Mesenchymal stem cell (in vitro differentiated cells and primary cell): ENCODE data around the gene CFAP300.

Experiments used
- DNase-seq: peaks from one replicate; pipeline ENCODE4 v3.0.0-alpha.2; 2013
- H2AFZ ChIP-seq: one replicate; pipeline ENCODE4 v1.6.1; 2013; ENCODE audit warnings: low read depth, mild to moderate bottlenecking, control low read depth, inconsistent platforms, low read length, moderate library complexity
- H2AK5ac ChIP-seq: 2 replicates; pipeline ENCODE4 v1.6.1; 2013; ENCODE audit warnings: low read length, moderate library complexity, mild to moderate bottlenecking, inconsistent platforms; ENCODE audit not compliant: severe bottlenecking
- H2BK120ac ChIP-seq: one replicate; pipeline ENCODE4 v1.6.1; 2013; ENCODE audit warnings: low read depth, mild to moderate bottlenecking, inconsistent platforms, low read length, moderate library complexity
- H2BK12ac ChIP-seq, 2 experiments: one replicate each; pipeline ENCODE4 v1.6.1; 2013; ENCODE audit warnings: inconsistent platforms in 2 of 2, low read length in 2 of 2, mild to moderate bottlenecking in 2 of 2, moderate library complexity in 2 of 2, control low read depth in 1 of 2
- H2BK15ac ChIP-seq: one replicate; pipeline ENCODE4 v1.6.1; 2013; ENCODE audit warnings: mild to moderate bottlenecking, low read depth, inconsistent platforms; ENCODE audit not compliant: poor library complexity, severe bottlenecking
- H2BK5ac ChIP-seq: 2 replicates; pipeline ENCODE4 v1.6.1; 2013; ENCODE audit warnings: low read depth, mild to moderate bottlenecking, low read length, control low read depth, inconsistent platforms; ENCODE audit not compliant: poor library complexity, severe bottlenecking
- H3K14ac ChIP-seq, 2 experiments: one replicate each; pipeline ENCODE4 v1.6.1; 2013; ENCODE audit warnings: inconsistent platforms in 2 of 2, low read length in 2 of 2, control low read depth in 1 of 2, mild to moderate bottlenecking in 1 of 2, moderate library complexity in 1 of 2
- H3K18ac ChIP-seq, 2 experiments: one replicate each; pipeline ENCODE4 v1.6.1; 2013; ENCODE audit warnings: inconsistent platforms in 2 of 2, low read length in 2 of 2, control low read depth in 1 of 2, low read depth in 1 of 2, mild to moderate bottlenecking in 1 of 2
- H3K23ac ChIP-seq, 2 experiments: one replicate each; pipeline ENCODE4 v1.6.1; 2013; ENCODE audit warnings: inconsistent platforms in 2 of 2, low read length in 2 of 2, mild to moderate bottlenecking in 2 of 2, moderate library complexity in 2 of 2, control low read depth in 1 of 2
- H3K27ac ChIP-seq: 2 replicates; pipeline ENCODE4 v1.5.1; 2013; ENCODE audit warnings: mild to moderate bottlenecking, moderate library complexity, low read length, control low read depth, inconsistent platforms; ENCODE audit not compliant: poor library complexity, severe bottlenecking
- H3K27me3 ChIP-seq, 2 experiments: 2 replicates each; pipeline versions ENCODE4 v1.6.1 to v1.7.0; 2013; ENCODE audit warnings: low read length in 2 of 2, mild to moderate bottlenecking in 2 of 2, moderate library complexity in 2 of 2, control low read depth in 1 of 2, inconsistent platforms in 1 of 2; ENCODE audit not compliant: control insufficient read depth in 1 of 2, insufficient read depth in 1 of 2
- H3K36me3 ChIP-seq, 2 experiments: 2 replicates each; pipeline versions ENCODE4 v1.6.1 to v1.7.0; 2013; ENCODE audit warnings: low read length in 2 of 2, control low read depth in 1 of 2, inconsistent platforms in 1 of 2, low read depth in 1 of 2, mild to moderate bottlenecking in 1 of 2; ENCODE audit not compliant: insufficient read depth in 2 of 2, control insufficient read depth in 1 of 2
- H3K4ac ChIP-seq, 2 experiments: one replicate each; pipeline ENCODE4 v1.6.1; 2013; ENCODE audit warnings: inconsistent platforms in 2 of 2, low read length in 2 of 2, mild to moderate bottlenecking in 2 of 2, moderate library complexity in 2 of 2, control low read depth in 1 of 2, low read depth in 1 of 2
- H3K4me1 ChIP-seq: 2 replicates; pipeline ENCODE4 v1.6.1; 2013; ENCODE audit warnings: low read depth, low read length, control low read depth; ENCODE audit not compliant: control insufficient read depth, insufficient read depth
- H3K4me2 ChIP-seq: 2 replicates; pipeline ENCODE4 v1.6.1; 2013; ENCODE audit warnings: low read length, mild to moderate bottlenecking, inconsistent platforms; ENCODE audit not compliant: poor library complexity, severe bottlenecking
- H3K4me3 ChIP-seq, 2 experiments: 2 replicates each; pipeline versions ENCODE4 v1.5.1 to v1.7.0; 2013; ENCODE audit warnings: low read length in 2 of 2, mild to moderate bottlenecking in 2 of 2, control low read depth in 1 of 2, low read depth in 1 of 2; ENCODE audit not compliant: insufficient read depth in 1 of 2
- H3K79me1 ChIP-seq: replicated peaks from 2 replicates; pipeline ENCODE4 v1.6.1; 2013; ENCODE audit warnings: mild to moderate bottlenecking, control low read depth, low read length, inconsistent platforms; ENCODE audit not compliant: poor library complexity, severe bottlenecking
- H3K9ac ChIP-seq: 2 replicates; pipeline ENCODE4 v1.7.0; 2013; ENCODE audit warnings: mild to moderate bottlenecking, low read length, moderate library complexity
- H3K9me3 ChIP-seq: 2 replicates; pipeline ENCODE4 v1.7.0; 2013; ENCODE audit warnings: mild to moderate bottlenecking, low read length; ENCODE audit not compliant: control insufficient read depth
- H4K8ac ChIP-seq: one replicate; pipeline ENCODE4 v1.6.1; 2013; ENCODE audit warnings: inconsistent platforms, mild to moderate bottlenecking, low read length, moderate library complexity
- H4K91ac ChIP-seq: one replicate; pipeline ENCODE4 v1.6.1; 2013; ENCODE audit warnings: mild to moderate bottlenecking, low read length, inconsistent platforms
- WGBS: methylation state at CpG from one replicate; pipeline ENCODE4 v1.1.7; 2013; ENCODE audit warnings: mixed read lengths; 5-methylcytosine and 5-hydroxymethylcytosine counted together

Gene CFAP300

DNA sequence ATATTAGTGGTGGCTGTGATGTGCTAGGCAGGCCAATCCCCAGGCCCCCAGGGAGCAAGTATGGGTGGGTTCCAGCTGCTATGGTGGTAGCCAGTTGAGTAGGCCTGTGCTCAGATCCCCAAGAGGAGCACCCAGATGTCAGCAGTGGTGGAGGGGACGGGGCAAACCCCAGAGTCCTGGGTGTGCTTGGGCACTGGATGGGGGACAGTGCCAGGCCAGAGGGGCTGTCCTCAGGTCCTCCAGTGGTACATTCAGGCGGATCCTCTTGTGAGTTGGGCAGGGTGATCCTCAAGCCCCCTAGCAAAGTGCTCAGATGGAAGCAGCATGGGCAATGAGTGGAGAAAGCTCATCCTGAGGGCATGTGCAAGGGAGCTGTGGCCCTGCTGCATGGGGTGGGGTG, 26.0 kb downstream of the CFAP300 start:
- peaks cover 39% of the 10 kb centered on the region for H3K9me3 ChIP-seq
- no peak overlapping the region for H2AFZ ChIP-seq
- no peak overlapping the region for H3K4me3 ChIP-seq
- no peak for DNase-seq
- H2BK120ac ChIP-seq, result no peak overlapping the region
- no peak overlapping the region for H3K4me2 ChIP-seq
- H3K9ac ChIP-seq, result no peak overlapping the region
- no peak overlapping the region for H3K14ac ChIP-seq
- peaks cover 3 to 10% of the 10 kb centered on the region in 2 experiments for H3K36me3 ChIP-seq
- H2BK5ac ChIP-seq, result no peak overlapping the region
- no peak overlapping the region for H2AK5ac ChIP-seq
- H3K18ac ChIP-seq, result no peak overlapping the region
- no peak overlapping the region for H3K4ac ChIP-seq
- no peaks in the 10 kb centered on the region for H3K4me1 ChIP-seq
- H3K79me1 ChIP-seq, result no peaks in the 10 kb centered on the region
- no peak overlapping the region for H4K8ac ChIP-seq
- no peak overlapping the region for H2BK12ac ChIP-seq
- no peak overlapping the region for H3K23ac ChIP-seq
- H3K27ac ChIP-seq, result no peak overlapping the region
- no peak overlapping the region for H4K91ac ChIP-seq
- H2BK15ac ChIP-seq, result no peak overlapping the region
- WGBS, result 91% methylated on average over 2 of the region's 2 CpGs
- no peaks in the 10 kb centered on the region for H3K27me3 ChIP-seq

DNA sequence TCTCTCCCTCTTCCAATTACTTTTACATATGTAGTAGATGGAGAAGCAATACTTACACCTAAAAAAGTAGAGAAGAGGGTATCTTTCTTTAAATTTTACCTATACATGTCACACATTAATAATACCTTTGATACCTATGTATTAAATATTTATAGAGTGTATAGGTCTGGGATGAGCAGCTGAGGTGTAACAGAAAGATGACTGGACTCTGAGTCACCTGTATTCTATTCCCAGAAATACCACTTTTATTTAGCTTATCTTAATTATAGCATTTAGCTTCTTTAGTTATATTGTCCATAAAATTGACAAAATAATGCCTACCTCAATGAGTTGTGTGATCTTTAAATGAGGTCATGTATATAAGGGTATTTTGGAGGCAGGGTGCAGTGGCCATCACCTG, 32.4 kb downstream of the CFAP300 start:
- no peak overlapping the region for H2BK15ac ChIP-seq
- no peak overlapping the region for H3K18ac ChIP-seq
- peaks cover 0 to 6% of the 10 kb centered on the region in 2 experiments for H3K36me3 ChIP-seq
- no peak overlapping the region for H4K91ac ChIP-seq
- H3K14ac ChIP-seq, result no peak overlapping the region
- no peaks in the 10 kb centered on the region for H3K4me1 ChIP-seq
- H3K9me3 ChIP-seq, result peaks cover 3% of the 10 kb centered on the region
- H2BK5ac ChIP-seq, result no peak overlapping the region
- H3K4me2 ChIP-seq, result no peak overlapping the region
- H3K4me3 ChIP-seq, result no peak overlapping the region
- H4K8ac ChIP-seq, result no peak overlapping the region
- H3K23ac ChIP-seq, result no peak overlapping the region
- no peak overlapping the region for H2BK12ac ChIP-seq
- H2AFZ ChIP-seq, result no peak overlapping the region
- no peak for DNase-seq
- H3K9ac ChIP-seq, result no peak overlapping the region
- no peaks in the 10 kb centered on the region for H3K79me1 ChIP-seq
- no peaks in the 10 kb centered on the region for H3K27me3 ChIP-seq
- no peak overlapping the region for H3K27ac ChIP-seq
- H3K4ac ChIP-seq, result no peak overlapping the region
- H2BK120ac ChIP-seq, result no peak overlapping the region
- H2AK5ac ChIP-seq, result no peak overlapping the region

DNA sequence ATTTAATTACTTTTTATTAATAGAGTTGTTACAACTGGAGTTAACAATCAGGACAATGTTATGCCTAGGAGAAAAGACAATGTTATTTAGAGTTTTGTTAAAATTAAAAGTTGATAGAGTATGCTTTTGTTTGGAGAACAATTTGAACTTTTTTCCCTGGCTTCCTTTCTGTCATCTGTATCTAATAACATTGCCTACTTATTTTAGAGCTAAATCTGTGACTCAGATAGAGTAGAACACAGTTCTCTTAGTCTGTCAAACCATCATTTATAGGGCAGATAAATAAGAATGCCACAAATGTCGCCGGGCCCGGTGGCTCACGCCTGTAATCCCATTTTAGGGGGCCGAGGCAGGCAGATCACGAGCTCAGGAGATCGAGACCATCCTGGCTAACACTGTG, 34.1 kb downstream of the CFAP300 start:
- Histone ChIP-seq H3K9me3 (no peaks in the 10 kb centered on the region), H3K4ac (no peak overlapping the region), H2BK15ac (no peak overlapping the region), H4K8ac (no peak overlapping the region), H3K9ac (no peak overlapping the region), H2AK5ac (no peak overlapping the region), H2BK12ac (no peak overlapping the region), H3K27me3 (no peaks in the 10 kb centered on the region), H3K23ac (no peak overlapping the region), H3K14ac (no peak overlapping the region), H3K4me3 (no peak overlapping the region), H4K91ac (no peak overlapping the region), H3K36me3 (no peaks in the 10 kb centered on the region), H3K18ac (no peak overlapping the region), H2BK5ac (no peak overlapping the region), H3K79me1 (no peaks in the 10 kb centered on the region), H3K4me1 (peaks cover 3% of the 10 kb centered on the region), H2AFZ (no peak overlapping the region), H3K4me2 (no peak overlapping the region), H2BK120ac (no peak overlapping the region), H3K27ac (no peak overlapping the region)
- WGBS, result 96% methylated on average over 6 of the region's 7 CpGs
- DNase-seq, result no peak

DNA sequence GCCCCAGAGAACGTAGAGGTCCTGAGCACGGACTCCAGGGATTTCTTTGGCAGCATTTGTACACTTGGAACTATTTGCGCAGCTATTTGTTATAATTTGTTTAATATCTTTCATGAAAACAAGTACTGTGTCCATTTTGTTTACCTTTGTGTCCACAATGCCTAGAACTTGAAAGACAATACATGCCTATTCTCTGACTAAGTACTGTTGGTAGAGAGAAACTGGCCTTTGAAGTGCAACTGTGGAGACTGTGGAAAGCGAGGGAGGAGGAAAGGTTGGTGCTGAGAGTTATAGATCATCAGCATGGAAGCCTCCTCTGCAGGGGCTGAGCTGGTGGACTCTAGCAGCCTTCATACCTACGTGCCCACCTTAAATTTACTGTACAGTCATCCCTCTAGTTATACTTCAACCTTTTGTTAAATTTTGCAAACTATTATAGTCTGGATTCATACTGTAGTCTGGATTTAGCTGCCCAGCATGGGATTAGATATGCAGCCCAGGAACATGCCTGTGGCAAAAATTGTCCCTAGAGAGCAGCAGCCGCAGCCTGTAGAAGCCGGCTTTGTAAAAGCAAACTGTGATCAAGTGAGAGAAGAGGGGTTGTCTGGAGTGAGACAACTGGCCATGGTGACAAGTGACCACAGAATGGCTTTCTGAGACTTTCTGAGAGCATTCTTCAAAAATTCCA, 38.8 kb downstream of the CFAP300 start:
- Histone ChIP-seq H3K23ac (no peak overlapping the region), H3K4me1 (peaks cover 3% of the 10 kb centered on the region), H3K14ac (no peak overlapping the region), H3K27me3 (no peaks in the 10 kb centered on the region), H3K4me2 (no peak overlapping the region), H3K79me1 (no peaks in the 10 kb centered on the region), H2BK12ac (no peak overlapping the region), H2AK5ac (no peak overlapping the region), H2BK120ac (no peak overlapping the region), H3K9ac (no peak overlapping the region), H4K91ac (no peak overlapping the region), H4K8ac (no peak overlapping the region), H2BK15ac (no peak overlapping the region), H3K36me3 (no peaks in the 10 kb centered on the region), H2AFZ (no peak overlapping the region), H3K27ac (no peak overlapping the region), H3K4ac (peak overlapping the region in 1 of 2 experiments; percentile 49), H3K4me3 (no peak overlapping the region), H2BK5ac (no peak overlapping the region), H3K18ac (no peak overlapping the region), H3K9me3 (no peaks in the 10 kb centered on the region)
- peak; percentile 42 for DNase-seq
- WGBS, result 86% methylated on average over 4 of the region's 7 CpGs
